ENCODE data around the gene HNRNPR.

DNA sequence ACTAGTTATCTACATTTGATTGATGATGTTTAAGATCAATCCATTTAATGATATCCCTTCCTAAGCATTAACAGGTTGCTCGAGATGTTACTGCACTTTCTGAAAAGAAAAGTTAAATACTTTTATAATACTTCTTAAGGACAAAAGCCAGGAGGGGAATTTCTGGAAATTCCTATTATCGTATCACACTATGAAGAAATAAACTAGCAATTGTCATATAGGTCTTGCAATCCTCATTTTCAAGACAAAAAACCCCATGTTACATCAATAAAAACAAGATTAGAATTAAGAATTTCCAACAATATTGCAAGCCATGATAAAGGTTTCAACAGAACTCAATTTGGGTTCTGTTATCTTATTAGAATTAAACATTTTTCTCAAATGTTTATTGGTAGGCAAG is 47.2 kb downstream of the HNRNPR start:
- TF ChIP-seq CTCF (IDR thresholded peaks at IDR 0.05 in 2 of 3, conservative IDR thresholded peaks at IDR 0.05 in 1 of 3; ENCODE audit: borderline replicate concordance in 1 of 3, insufficient read depth in 1 of 3, low read depth in 2 of 3, low read length in 2 of 3) (no peak), POLR2A (IDR thresholded peaks at IDR 0.05; ENCODE audit: borderline replicate concordance, extremely low read depth, insufficient read depth, insufficient read length) (no peak), EZH2 (IDR thresholded peaks at IDR 0.05) (no peak), EZH2phosphoT487 (IDR thresholded peaks at IDR 0.05; ENCODE audit: borderline replicate concordance) (no peak), JUND (IDR thresholded peaks at IDR 0.05) (no peak), SP1 (IDR thresholded peaks at IDR 0.05; ENCODE audit: low read depth) (no peak), ELF1 (IDR thresholded peaks at IDR 0.05; ENCODE audit: borderline replicate concordance, low read depth) (no peak), SIN3A (IDR thresholded peaks at IDR 0.05; ENCODE audit: low read depth) (no peak)
- TF ChIP-seq, protein P1, sequence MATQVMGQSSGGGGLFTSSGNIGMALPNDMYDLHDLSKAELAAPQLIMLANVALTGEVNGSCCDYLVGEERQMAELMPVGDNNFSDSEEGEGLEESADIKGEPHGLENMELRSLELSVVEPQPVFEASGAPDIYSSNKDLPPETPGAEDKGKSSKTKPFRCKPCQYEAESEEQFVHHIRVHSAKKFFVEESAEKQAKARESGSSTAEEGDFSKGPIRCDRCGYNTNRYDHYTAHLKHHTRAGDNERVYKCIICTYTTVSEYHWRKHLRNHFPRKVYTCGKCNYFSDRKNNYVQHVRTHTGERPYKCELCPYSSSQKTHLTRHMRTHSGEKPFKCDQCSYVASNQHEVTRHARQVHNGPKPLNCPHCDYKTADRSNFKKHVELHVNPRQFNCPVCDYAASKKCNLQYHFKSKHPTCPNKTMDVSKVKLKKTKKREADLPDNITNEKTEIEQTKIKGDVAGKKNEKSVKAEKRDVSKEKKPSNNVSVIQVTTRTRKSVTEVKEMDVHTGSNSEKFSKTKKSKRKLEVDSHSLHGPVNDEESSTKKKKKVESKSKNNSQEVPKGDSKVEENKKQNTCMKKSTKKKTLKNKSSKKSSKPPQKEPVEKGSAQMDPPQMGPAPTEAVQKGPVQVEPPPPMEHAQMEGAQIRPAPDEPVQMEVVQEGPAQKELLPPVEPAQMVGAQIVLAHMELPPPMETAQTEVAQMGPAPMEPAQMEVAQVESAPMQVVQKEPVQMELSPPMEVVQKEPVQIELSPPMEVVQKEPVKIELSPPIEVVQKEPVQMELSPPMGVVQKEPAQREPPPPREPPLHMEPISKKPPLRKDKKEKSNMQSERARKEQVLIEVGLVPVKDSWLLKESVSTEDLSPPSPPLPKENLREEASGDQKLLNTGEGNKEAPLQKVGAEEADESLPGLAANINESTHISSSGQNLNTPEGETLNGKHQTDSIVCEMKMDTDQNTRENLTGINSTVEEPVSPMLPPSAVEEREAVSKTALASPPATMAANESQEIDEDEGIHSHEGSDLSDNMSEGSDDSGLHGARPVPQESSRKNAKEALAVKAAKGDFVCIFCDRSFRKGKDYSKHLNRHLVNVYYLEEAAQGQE (IDR thresholded peaks at IDR 0.05; ENCODE audit: low read depth): no peak
